Measurements from ENCODE around the gene KMO.

Gene KMO

DNA sequence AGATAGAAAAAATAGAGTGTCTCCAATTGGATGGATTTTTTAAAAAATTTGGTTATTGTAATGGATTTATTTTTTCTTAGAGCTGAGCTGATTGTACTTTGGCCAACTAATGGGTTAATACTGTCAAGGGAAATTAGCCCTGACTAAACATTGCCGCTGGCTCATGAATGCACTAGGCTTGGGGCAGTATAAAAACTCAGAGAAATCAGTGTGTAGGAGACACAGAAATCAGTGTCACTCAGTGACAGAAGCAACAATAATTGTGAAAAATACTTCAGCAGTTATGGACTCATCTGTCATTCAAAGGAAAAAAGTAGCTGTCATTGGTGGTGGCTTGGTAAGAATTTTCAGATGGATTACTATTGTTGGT lies at the start of gene KMO:
TSS of gene KMO (plus strand) at position 217 of the 370 bp plus-strand sequence. CDS start at position 284, 67 bp downstream.
- DNase-seq = peak in 1 of 2 donors; percentile 37

DNA sequence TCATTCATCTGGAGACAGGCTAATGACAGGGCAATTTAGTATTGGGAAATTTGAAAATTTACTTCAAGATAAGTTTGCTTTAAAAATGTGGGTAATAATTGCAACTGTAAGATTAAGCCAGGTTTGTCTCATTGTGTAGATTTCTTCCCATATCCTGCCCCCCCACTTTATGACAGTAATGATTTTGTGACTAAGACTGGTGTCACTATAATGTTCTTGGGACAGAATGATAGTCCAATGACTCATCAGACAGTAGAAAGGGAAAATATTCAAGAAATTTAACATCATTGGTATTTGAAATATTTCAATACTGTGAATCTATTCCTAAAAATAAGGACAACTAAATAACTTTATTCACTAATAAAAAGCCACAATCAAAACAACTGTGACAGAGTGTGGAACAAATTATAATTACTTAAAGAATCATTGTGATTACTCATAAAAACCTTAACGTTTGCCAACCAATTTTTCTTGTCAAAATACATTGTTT lies 49.4 kb upstream of the KMO start:
- no peak for DNase-seq

DNA sequence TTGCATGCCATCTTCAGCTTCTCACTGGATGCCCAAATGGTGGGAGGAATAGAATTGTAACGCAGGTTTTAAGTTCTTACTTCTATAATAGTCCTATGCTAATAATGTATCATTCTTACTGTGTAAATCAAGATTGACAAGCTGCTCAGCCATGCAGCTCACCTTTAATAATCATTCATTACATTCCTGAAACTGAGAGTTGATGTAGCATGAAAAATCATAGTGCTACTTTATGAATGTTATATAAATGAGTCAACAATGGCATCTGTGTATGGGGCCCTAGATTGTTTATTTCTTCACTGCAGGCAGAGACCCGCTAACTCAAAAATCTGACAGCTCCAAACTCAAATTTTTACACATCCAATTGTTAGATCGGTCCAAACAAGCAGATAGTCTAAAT lies 47.0 kb upstream of the KMO start:
- DNase-seq = no peak

DNA sequence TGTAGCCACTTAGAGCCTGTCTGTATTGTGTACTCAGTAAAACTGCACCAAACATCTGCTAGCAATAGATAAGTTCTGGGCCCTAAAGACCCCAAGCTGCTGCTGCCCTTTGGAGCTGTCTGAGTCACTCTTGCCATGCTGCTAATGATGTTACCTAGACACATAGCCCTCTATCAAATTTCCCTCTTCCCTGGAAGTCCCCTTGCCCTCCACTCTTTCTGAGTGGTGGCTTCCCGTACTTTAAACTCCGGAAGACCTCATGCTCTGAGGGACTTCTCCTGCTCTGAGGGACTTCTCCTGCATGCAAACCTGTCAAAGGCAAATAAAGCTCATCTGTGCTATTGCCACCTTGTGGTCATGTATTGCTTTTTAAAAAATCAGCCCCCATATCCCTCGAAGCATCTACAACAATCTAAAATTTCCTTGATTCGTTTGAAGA lies 46.6 kb upstream of the KMO start:
- DNase-seq = no peak

DNA sequence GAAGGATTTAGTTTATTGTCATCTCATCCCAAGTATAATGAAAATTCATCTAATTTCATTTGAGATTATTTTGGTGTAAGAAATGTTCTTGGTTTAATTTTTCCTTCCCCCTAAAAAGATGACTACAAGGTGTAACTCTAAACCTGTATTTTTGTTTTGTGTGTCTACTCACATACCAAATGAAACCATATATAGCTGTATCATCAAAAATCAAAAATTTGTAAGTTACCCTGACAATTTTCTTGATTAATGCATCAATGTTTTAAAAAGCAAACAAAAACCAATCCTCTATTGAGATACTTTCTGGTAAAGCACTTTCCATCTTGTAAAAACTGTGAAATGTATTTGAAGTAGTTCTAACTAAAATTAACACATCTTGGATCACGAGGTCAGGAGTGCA lies 43.4 kb upstream of the KMO start:
- no peak for DNase-seq

DNA sequence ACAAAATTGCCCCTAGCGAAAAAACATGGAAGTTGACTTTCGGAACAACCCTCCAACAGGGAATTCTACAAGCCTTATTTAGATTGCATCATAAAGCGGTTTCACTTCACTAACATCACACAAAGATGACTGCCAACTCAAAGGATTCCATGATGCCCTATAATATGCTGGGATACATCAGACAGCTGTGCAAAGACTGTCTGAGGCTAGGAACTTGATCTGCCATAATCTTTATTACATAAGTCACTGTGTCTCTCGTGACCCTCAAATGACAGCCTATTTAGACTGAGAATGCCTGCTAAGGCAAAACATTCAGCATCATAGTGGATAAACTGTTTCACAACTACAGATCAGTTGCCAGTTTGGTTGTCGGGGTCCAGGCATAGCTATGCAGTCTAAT lies 36.4 kb upstream of the KMO start:
- DNase-seq = no peak

DNA sequence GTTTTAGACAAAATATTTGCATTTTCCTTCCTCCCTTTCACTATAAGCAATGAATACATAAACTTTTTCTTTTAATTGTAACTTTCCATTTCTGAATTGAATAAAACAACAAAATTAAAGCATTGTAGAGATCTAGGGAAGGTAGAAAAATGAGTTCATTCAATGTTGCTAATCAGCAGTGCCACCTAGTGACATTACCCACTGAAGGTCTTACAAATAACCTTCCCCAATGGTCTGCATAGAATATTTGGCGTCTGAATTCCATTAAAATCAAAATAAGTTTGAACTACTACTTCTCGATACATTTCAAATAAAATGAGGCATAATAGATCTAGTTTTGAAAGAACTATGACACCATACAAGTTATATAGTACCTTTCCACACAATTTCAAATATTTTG lies 32.3 kb upstream of the KMO start:
- no peak for DNase-seq

DNA sequence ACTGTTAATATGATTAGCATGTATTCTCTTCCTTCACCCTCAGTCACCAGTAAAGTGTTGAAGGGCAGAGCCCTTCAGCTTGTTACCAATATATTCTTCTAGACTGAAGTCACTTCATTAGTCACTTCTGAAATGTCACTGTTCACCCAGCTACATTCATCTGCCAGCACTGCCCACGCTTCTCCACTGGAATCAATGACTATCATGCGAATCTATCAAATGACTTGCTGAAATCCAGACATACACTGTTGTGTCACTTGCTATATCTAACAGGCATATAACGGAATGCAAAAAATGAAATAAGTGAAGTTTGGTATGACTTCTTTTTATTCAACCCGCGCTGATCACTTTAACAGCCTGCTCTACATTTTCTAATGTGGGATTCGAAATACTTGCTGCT lies 28.7 kb upstream of the KMO start:
- no peak for DNase-seq

DNA sequence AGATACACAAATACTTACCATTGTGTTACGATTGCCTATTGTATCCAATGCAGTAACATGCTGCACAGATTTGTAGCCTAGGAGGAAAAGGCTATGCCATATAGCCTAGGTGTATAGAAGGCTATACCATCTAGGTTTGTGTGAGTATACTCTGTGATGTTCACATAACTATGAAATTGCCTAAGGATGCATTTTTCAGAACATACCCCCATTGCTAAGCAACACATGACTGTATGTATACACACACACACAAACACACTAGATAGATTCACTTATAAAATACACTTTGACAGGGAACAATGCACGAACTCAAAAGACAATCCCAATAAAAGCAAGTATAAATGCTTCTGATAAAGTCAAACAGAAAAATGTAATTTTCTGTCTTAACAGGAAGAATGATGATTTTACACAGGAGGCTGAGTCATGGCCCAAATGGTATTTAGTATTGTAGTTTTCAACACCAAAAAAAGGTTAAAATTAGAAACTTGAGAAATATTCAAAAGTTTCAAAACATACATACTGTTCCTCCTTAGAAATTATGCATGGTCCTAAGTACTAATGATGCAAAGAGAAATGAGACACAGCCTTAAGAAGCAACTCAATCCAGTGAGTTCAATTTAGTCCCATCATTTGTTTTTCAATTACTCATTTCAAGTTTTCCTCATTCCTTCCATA lies 24.9 kb upstream of the KMO start:
- DNase-seq = no peak

DNA sequence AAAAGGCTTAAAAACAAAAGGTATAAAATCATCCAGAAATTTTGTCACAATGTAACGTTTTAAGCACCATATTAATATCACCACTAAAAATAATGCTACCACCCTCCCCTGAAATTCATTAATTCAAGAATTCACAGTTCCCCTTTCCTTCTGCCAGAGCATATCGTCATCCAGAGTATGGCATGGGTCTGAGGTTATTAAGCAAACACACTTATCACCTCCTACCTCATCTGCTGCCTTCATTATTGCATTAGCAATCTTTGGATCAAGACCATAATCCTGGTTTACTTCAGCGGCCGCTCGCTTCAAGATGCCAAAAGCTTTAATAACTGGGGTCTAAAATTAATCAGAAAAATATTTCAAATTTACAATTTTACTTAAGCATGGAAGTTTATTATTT lies 18.8 kb upstream of the KMO start:
- no peak for DNase-seq

DNA sequence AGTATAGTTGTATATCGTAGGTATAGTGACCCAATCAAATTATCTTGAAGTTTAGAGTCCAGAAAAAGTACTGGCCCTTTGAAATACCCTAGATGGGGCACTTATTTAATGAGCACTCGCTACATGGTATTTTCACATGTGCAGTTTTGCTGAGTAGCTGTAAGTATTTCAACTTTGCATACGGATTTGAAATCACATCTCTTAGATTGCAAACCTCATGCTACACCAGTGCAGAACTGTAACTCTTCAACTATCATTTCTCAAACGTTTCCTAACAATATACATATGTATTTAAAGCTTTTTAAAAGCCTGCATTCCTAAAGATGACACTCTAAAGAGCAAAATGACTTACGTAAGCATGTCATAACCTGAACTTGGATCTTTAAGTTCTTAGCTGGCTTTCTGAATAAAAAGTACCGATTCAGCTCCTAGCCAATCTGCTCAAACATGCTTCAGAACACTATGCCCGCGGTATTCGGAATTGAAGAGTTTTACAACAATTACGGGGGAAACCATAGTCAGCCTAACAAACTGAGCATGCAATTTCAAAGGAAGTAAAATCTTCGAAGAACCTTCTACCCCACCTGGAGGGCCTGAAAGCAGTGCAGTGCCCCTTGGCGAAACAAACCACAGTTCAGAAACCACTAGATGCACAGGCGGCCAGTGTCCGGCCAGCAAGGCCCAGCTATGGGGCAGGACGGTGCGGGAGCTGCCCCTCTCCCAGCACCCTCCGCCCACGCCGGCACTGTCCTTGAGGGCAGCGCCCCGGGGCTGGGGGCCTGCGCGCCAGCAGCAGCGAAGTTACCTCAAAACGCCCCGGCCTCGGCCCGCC lies 13.5 kb upstream of the KMO start:
- DNase-seq = no peak

DNA sequence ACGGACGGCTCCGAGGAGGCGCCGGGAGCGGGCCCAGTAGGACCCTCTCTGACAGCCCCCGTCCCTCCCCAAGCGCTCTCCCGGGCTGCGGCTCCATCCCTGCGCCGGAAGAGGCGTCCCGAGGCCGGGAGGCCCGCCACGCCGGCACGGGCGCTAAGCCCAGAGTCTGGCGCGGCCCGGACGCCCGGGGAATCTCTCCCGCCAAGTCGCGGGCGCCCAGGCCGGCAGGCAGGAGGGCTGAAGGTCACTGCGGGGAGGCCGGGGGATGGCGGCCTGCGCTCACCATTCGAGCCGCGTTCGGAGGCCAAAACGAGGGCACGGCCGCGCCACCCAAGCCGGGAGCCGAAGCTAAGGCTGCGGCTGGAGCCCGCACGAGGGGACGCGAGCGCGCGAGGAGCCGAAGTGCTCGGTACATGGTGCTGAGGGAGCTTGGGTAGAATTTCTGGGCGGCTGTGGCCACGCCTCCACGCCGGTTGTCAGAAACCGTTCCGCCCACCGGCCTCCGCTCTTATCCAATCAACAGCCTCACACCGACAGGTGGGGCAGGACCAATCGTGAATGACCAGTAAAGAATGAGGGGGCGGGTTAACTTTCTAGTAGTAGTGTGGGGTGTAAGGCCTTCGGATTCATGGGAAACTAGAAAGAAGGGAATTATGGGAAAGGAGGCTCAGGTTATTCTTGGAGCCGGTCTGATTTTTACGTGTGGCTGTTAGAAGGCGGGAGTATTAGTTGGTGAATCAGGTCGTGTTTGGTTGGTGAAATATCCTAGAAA lies 12.7 kb upstream of the KMO start, which contains the start of gene FH:
TSS of gene FH (minus strand) at position 448 of the 772 bp plus-strand sequence. CDS start at position 415, 33 bp downstream.
- peak; percentile 95 for DNase-seq

DNA sequence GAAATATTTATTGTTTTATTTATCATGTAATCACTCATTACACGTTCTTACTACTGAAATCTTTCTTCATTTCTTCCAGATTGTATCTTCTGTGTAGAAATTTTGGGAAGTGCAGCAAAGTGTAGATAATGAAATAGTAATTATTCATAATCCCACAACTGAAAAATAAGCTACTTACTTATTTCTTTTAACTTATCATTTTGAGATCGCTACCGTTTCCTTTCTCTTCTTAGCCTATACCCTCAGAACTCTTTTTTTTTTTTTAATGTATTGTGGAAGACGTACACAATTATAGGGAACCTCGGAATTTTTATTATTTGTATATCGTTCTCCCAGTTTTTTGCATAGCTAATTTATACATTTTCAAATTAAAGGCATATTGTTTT lies 12.1 kb upstream of the KMO start:
- DNase-seq = no peak

DNA sequence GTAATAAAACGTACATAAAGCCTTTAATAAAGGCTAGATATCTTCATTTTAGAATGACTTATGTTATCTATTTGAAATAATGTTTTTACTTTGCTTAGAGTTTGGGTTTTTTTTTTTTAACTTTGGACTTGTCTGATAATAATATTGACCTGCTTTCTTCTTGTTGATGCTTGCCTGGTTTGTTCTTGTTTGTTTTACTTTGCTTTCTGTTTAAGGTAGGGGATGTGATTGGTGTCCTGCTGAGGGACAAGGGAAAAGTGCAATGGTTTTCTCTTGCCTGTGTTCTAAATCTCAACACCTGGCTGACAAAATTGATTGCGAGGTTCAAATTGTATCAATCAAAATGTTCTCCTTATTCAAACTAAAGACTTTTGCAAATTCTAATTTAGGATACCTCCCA lies 10.5 kb upstream of the KMO start:
- no peak for DNase-seq

DNA sequence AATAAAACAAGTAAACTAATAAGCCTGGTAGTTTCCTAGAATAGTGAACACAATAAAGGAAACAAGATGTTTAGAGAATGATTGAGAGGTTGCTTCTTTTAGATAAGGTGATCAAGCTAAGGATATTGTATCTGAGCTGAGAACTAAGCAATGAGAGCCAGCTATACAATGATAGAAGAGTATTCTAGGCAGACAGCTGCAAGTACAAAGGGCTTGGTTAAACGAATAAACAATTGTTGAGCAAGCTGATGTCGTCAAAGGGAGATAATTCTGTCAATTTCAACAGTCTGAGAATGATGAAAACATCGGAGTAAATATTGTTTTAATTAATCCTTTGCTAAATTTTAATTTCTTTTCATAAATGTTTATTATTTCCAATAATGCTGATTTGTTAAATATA lies 7.2 kb upstream of the KMO start:
- no peak for DNase-seq

DNA sequence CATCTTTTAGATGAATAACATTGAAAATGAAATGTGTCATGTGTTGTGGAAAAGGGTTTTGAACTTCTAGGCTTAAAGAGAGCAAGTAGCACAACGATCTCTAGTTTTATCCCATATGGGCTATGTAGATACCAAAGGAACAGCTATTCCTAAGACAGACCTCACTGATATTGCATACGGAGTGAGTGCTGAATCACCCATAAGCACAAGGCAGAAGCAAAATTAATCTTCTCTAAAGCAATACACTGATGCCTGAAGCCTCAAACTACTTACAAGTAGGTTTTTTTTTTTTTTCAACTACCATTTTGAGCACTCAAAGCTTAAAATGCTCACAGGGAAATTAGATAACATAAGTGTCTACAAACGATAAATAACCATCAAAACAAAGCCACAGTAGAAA lies 5.0 kb upstream of the KMO start:
- DNase-seq = no peak

DNA sequence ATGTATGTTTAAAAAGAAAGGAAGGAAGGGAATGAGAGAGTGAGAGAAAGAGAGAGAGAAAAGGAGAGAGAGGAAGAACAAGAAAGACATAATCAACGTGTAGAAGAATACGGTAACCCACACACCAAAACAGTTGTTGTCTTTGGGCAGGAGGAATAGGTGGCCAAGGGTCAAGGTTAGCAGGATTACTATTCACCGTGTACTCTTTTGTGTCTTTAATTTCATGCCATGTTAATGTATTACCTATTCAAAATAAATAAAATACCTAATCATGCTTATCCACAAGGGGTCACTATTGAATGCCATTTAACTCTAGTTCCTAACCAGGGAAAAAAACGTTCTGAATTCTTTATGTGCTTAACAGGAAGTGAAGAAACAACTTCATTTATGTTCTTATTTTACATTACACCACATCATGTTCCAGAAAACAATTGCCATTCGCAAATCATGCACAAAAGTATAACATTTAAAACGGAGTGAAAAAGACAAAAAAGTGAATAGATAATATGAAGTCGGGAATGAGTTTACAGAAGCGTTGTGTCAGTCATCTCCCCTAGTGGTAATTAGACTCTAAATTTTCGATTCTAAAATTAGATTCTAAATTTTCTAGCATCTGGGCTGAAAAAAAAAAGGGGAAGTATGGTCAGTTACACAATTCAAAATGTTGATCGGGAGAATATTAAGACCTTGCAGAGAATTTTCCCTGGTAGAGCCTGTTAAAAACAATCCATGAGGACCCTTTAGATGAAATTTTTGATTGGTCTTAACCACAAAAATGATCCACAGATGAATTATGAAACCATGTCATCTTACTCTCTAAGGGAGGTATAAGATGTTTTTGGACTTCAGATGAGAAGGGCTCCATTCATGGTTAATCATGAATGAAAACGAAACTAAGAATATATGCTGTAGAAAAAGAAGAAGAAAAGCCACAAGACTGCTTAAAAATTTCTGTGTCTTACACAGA lies 700 bp upstream of the KMO start:
- peak in 1 of 2 donors; percentile 72 for DNase-seq

DNA sequence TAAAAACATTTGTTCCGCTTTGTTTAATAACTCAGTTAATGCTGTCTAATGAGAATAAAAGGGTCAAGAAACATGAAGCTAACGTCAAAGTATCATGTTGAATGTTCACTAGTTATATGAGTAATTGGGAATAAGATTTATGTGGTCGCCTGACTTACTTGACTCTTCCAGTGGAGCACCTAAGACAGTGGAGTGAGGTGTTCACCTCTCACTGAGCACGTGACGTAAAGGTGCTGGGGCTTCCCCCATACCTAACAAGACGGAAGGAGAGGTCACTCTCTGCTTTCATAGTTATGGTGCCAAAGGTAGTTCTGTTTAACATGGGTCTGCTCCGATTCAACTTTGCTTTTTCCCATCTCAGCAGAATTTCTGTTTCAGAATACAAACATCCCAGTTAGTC lies 686 bp downstream of the KMO start:
- peak in 1 of 2 donors; percentile 75 for DNase-seq

DNA sequence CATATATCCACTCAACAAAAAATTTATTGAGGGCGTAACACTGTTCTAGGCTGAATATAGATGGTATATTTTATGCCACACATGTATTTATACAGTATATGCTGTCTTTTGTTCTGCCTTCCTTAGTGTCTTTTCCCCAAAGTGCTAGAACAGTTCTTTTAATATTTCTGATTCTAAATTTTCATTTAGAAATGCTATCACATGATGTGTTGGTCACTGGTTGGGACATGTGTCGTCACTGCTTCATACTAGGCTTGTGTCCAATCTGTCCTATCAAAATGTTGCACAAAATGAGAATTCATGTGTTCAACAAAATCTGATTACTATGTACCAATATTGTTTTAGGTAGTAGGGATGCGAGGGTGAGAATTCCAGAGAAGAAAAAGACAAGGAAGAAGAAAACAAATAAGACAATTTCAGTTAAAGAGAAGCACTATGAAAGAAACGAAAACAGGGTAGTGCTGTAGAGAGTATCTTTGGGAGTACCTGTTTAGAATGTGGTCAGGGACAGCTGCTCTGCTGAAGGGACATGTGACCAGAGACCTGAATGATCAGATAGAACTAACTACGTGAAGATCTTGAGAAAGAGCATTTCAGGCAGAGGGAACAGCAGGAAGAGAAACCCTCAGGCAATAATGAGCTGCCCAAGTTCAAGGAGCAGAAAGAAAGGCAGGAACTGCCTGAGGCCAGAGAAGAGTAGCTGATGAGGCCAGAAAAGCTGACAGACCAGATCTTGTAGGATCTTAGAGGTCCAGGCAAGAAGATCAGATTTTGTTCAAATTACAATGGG lies 1.3 kb downstream of the KMO start:
- DNase-seq = peak in 1 of 2 donors; percentile 22

DNA sequence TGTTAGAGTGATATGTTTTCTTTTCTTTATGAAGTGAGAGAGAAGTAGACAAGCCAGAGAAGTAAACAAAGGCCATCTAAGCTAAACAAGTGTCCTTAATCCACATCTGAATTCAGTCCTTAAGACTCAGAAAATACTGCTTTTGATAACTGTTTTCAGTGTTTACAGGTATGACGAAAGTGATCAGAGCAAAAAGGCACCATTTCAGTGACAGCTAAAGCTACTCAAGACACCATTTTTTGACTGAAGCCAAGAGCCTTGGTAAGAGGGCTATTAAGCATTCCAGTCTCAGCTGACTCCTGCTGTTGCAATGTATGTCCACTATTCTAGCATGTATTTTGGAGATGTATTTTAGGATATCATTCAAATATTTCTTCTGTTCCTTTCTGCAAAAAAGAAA lies 4.1 kb downstream of the KMO start:
- no peak for DNase-seq

DNA sequence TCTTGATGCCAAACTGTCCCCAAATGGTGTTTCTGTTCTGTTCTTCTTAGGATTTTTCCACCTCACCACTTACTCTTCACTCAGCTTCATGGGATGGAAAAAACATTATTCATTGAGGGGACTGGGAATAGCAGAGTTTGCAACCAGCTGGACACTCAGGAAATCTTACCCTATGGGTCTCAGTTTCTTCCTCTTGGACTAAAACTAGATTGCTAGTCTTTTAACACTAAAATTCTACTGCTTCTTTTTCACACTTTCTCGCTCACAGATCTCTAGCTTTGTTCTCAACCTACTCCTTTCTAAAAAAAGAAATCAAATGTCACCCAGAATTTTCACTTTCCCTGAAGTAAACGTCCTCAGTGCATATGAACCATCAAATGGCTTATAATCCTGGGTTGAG lies 4.8 kb downstream of the KMO start:
- no peak for DNase-seq
